ENCODE measurements around the gene KCNIP3.
"Not testable (repeated sequence)": the region's sequence is repeated elsewhere in the genome, so short reads cannot be mapped to it uniquely, and the experiment has no call there.

The KCNIP3 gene

DNA sequence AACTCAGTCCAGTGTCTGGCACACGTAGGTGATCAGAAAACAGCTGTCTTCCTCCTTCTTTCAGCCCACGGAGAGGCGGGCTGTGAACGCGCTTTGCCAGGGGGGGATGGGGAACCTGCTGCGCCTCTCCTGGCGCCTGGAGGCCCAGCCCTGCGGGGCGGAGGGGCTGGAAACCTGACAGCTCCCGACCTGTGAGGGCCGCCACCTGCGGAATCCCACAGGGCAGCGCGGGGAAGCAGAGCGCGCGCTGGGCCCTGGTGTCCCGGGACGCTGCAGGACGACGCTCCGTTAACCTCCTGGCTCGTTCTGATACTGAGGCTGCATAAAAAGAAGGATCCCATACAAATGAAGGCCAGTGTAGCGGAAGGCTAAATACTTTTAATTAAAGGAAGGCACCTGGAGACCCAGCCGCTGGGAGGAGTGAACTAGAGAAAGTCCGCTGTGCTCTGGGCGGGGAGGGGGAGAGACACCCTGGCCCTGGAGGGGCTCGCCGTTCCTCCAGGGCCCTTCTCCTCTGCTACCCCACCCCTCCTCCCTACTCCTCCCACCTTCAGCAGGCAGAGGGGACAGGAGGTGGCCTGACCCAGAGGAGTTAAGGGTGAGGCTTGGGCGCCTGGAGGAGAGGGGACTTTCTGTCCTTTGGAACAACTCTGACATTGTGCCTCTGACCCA is 130.2 kb downstream of the KCNIP3 start:
- DNase-seq, result not testable (repeated sequence)

DNA sequence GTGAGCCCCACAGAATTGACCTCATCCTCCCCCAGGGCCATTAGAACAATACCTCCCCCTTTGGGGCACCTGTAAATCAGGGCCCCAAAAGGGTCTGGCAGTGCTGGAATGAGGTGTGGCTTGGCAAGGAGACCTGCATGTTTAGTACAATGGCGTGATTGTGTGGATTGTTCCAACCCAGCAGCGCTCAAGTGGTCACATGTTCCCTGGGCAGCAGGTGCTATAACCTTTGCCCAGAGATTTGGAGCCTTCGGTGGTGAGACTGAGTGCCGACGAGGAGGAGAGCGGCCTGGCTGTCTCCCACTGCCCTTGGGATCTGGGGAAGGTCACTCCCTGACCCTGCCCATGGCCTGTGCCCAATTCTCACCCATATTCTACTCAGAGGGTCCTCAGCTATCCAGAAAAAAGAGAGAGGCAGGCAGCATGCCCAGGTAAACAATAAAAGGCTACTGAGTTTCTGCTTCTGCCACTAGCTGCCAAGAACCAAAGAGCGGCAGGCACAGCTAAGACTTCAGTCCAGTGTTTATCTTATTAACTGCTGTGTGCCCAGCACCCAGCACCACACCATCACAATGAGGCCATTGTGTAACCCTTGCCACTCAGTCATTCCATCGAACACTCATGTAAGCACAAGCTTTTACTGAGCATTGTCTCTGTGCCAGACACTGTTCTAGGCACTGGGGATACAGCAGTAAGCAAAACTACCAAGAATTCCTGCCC is 132.8 kb downstream of the KCNIP3 start:
- DNase-seq, result not testable (repeated sequence)

DNA sequence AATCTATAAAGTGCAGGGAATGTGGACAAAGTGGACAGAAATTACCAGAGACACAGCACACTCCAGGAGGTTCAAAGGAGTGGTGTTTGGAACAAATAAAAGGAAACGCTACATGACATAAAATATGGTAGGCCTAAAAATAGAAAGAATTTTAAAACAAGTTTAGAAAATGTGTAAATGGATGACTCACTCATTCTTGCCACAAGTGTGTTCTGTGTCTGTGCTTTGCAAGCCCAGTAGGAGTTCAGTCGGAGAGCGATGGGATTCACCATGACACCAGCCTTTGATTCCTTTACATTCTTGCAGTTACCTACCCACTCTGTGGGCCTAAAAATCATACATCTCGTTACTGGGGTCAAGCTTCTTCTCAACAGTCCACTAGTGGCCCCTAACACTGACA is 136.2 kb downstream of the KCNIP3 start:
- not testable (repeated sequence) for DNase-seq

DNA sequence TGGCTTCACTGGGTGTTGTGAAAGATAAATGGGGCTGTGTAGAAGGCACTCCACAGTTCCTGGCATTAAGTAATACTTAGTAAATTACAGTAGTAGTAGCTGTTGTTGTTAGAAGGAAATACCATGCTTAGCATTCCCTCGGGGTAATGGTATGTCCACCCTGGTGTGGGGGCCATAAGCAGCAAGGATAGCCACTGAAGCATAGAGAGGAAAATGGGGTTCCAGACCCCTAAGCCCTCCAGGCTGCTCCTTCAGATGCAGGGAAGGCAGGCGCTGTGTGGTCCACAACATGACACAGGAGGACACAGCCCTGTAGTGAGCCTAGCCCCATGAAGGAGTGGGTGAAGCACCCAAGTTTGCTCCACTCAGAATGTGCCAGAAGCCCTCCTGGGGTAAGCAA is 136.8 kb downstream of the KCNIP3 start:
- not testable (repeated sequence) for DNase-seq

- DNase-seq, result not testable (repeated sequence)
Measured at GRCh38 chr2:95434507-95435076, 137.4 kb downstream of the KCNIP3 start.

DNA sequence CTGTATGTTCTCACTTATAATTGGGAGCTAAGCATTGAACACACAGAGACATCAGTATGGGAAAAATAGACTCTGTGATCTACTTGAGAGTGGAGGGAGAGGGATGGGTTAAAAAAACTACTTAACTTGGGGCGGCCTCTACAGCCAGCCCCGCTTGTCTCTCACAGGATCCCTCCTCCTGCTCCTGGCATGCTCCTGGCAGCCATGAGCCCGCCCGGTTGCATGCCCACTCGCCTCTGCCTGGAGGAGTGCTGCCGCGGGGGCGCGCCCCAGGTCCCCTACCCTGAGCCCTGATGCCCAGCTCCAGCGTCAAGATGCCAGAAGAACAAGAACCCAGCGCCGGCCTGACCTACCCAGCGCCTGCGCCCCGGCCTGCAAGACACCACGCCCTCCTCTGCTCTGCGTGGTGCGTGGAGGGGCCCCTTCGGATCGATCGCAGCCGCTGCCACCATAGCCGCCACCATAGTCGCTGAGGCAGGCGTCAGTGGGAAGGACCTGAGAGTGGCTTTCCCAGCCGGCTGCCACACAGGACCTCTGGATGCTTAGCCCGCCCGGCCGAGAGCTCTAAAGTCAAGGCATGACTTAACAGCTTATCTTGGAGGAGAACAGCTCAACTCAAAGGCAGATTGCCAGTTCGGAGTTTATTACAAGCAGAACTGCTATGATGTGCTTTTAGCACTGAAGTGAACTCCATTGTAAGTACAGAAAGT is 138.2 kb downstream of the KCNIP3 start:
- not testable (repeated sequence) for DNase-seq

Measured in NCI-H510A treated with DMSO at 0.1 percent for 48 hours (cell line).